K562 (cell line): ENCODE data around the gene ZNF747. TPM values are rescaled to one million over a fixed set of nuclear protein-coding genes. Genes with fewer than 3 reads are reported as not detected.
A peak's percentile ranks its signal among the peaks of the same experiment; 100 is the strongest.

Source experiments
- ARHGAP35 ChIP-seq: fragments of 450-650 bp; IDR thresholded peaks from 2 replicates; pipeline ENCODE4 v1.6.1; 2018; ENCODE audit not compliant: partially characterized antibody
- CC2D1A ChIP-seq: fragments of 450-650 bp; IDR thresholded peaks from 2 replicates; pipeline ENCODE4 v1.6.1; 2017; ENCODE audit warnings: mild to moderate bottlenecking
- CREM ChIP-seq: IDR thresholded peaks from 2 replicates; pipeline ENCODE4 v1.6.1; 2014; ENCODE audit warnings: antibody characterized with exemption, low read depth
- ESRRA ChIP-seq: fragments of 450-650 bp; IDR thresholded peaks from 2 replicates; pipeline ENCODE4 v1.6.1; 2014; ENCODE audit warnings: low read depth, mild to moderate bottlenecking, moderate library complexity, borderline replicate concordance
- FOXK2 ChIP-seq, 2 experiments: fragments of 450-650 bp; IDR thresholded peaks in 1 of 2; conservative IDR thresholded peaks in 1 of 2; 2 replicates each; pipeline ENCODE4 v1.6.1; 2016; ENCODE audit warnings: low read depth in 2 of 2, mild to moderate bottlenecking in 1 of 2
- FOXM1 ChIP-seq, 2 experiments: fragments of 450-650 bp in 1 of 2; sonication (generic) in 1 of 2; formaldehyde crosslinking in 1 of 2; IDR thresholded peaks; 2 replicates each; pipeline versions ENCODE4 v1.6.1 to v1.9.0; 2017 to 2022; ENCODE audit warnings: low read depth in 2 of 2, mild to moderate bottlenecking in 2 of 2, missing genetic modification reagents in 1 of 2, moderate library complexity in 1 of 2
- GABPB2 ChIP-seq: fragments of 250-450 bp; sonication (Bioruptor Pico); conservative IDR thresholded peaks from 2 replicates; pipeline ENCODE4 v1.5.1; 2021; ENCODE audit warnings: mild to moderate bottlenecking
- IFI16 ChIP-seq: fragments of 250-450 bp; sonication (Bioruptor Pico); IDR thresholded peaks from 2 replicates; pipeline ENCODE4 v2.1.2; 2022; ENCODE audit warnings: mild to moderate bottlenecking, inconsistent platforms
- ILK ChIP-seq: fragments of 450-650 bp; IDR thresholded peaks from 2 replicates; pipeline ENCODE4 v1.6.1; 2016; ENCODE audit warnings: missing genetic modification characterization, low read depth, mild to moderate bottlenecking, missing compliant biosample characterization, moderate library complexity, borderline replicate concordance
- JUNB ChIP-seq: fragments of 450-650 bp; formaldehyde crosslinking; conservative IDR thresholded peaks from 2 replicates; pipeline ENCODE4 v1.4.0; 2020; ENCODE audit warnings: mild to moderate bottlenecking
- KLF16 ChIP-seq: IDR thresholded peaks from 2 replicates; pipeline ENCODE4 v1.6.1; 2016; ENCODE audit warnings: antibody characterized with exemption
- NFYB ChIP-seq: IDR thresholded peaks from 2 replicates; pipeline ENCODE4 v1.6.1; 2011; ENCODE audit warnings: mild to moderate bottlenecking, moderate library complexity; ENCODE audit not compliant: insufficient read length; ENCODE audit errors: extremely low read depth
- NR4A1 ChIP-seq, 2 experiments: fragments of 250-450 bp in 1 of 2; fragments of 450-650 bp in 1 of 2; sonication (Bioruptor Pico) in 1 of 2; IDR thresholded peaks; 2 replicates each; pipeline versions ENCODE4 v1.4.0 to v1.6.1; 2016 to 2020; ENCODE audit warnings: mild to moderate bottlenecking in 2 of 2, missing compliant biosample characterization in 1 of 2, missing genetic modification characterization in 1 of 2, moderate library complexity in 1 of 2
- PCBP1 ChIP-seq: fragments of 200-400 bp; formaldehyde crosslinking; IDR thresholded peaks from 2 replicates; pipeline ENCODE4 v1.6.1; 2018; ENCODE audit warnings: mild to moderate bottlenecking, low read depth, low read length; ENCODE audit not compliant: poor library complexity, severe bottlenecking
- POLR2AphosphoS5 ChIP-seq: IDR thresholded peaks from 2 replicates; pipeline ENCODE4 v1.6.1; 2011; ENCODE audit warnings: mild to moderate bottlenecking, low read depth, low read length, moderate library complexity; ENCODE audit not compliant: control insufficient read depth, insufficient read depth
- RBM17 ChIP-seq: fragments of 200-400 bp; formaldehyde crosslinking; IDR thresholded peaks from 2 replicates; pipeline ENCODE4 v1.6.1; 2017; ENCODE audit warnings: low read depth, mild to moderate bottlenecking, low read length, borderline replicate concordance
- RBM25 ChIP-seq: fragments of 200-400 bp; formaldehyde crosslinking; IDR thresholded peaks from 2 replicates; pipeline ENCODE4 v1.6.1; 2018; ENCODE audit warnings: low read length, low read depth, moderate library complexity; ENCODE audit not compliant: severe bottlenecking
- SIN3B ChIP-seq: fragments of 450-650 bp; IDR thresholded peaks from 2 replicates; pipeline ENCODE4 v1.6.1; 2017; ENCODE audit warnings: low read depth, mild to moderate bottlenecking, moderate library complexity
- STAT5B ChIP-seq: fragments of 250-450 bp; sonication (Bioruptor Pico); IDR thresholded peaks from 2 replicates; pipeline ENCODE4 v1.8.0; 2021; ENCODE audit warnings: mild to moderate bottlenecking, inconsistent platforms
- XRCC3 ChIP-seq: fragments of 450-650 bp; IDR thresholded peaks from 2 replicates; pipeline ENCODE4 v1.6.1; 2017; ENCODE audit warnings: mild to moderate bottlenecking, moderate library complexity
- ZFP36 ChIP-seq: fragments of 150-350 bp; IDR thresholded peaks from 2 replicates; pipeline ENCODE4 v1.6.1; 2018; ENCODE audit warnings: low read length, low read depth; ENCODE audit not compliant: partially characterized antibody
- ZNF24 ChIP-seq: fragments of 450-650 bp; IDR thresholded peaks from 2 replicates; pipeline ENCODE4 v1.6.1; 2016
- ZNF347 ChIP-seq: fragments of 450-650 bp; formaldehyde crosslinking; IDR thresholded peaks from 2 replicates; pipeline ENCODE4 v1.4.0; 2020; ENCODE audit warnings: low read depth, mild to moderate bottlenecking, moderate library complexity
- ZNF766 ChIP-seq: fragments of 200-800 bp; sonication (Bioruptor generic); conservative IDR thresholded peaks from 2 replicates; pipeline ENCODE4 v1.6.1; 2016; ENCODE audit warnings: missing genetic modification characterization, missing compliant biosample characterization
- ZSCAN29 ChIP-seq: fragments of 450-650 bp; IDR thresholded peaks from 2 replicates; pipeline ENCODE4 v1.6.1; 2017
- polyA plus RNA-seq, 8 experiments: library from polyadenylated mRNA; depleted of rRNA in 4 of 8; stranded (reverse) in 5 of 8; unstranded in 3 of 8; fragments of >200 nt; fragmentation: Nextera tagmentation in 2 of 8; fragmentation: Illumina TruSeq in 1 of 8; extraction: Ambion mirVana in 2 of 8; extraction: Trizol in 1 of 8; gene quantifications; 2 replicates each; pipeline versions ENCODE4 v1.2.1 to v1.2.3, GENCODE V29; 2011 to 2014; ENCODE audit warnings: inconsistent platforms in 1 of 8, missing spikeins in 1 of 8
- total RNA-seq, 7 experiments: library from RNA; depleted of rRNA in 6 of 7; stranded (reverse); fragments of >200 nt in 6 of 7; fragmentation: Illumina TruSeq in 2 of 7; extraction: Trizol in 2 of 7; gene quantifications; 2 replicates each; pipeline versions ENCODE4 v1.2.1 to v1.2.3, GENCODE V29; 2011 to 2021; ENCODE audit warnings: low replicate concordance in 1 of 7
- TF ChIP-seq, protein P1 (sequence below): fragments of 450-650 bp; IDR thresholded peaks from 2 replicates; pipeline ENCODE4 v1.6.1; 2016
- TF ChIP-seq, protein P2 (sequence below): fragments of 450-650 bp; IDR thresholded peaks from 2 replicates; pipeline ENCODE4 v1.7.1; 2018; ENCODE audit warnings: mild to moderate bottlenecking, low read depth; ENCODE audit not compliant: partially characterized antibody

The ZNF747 gene
- total and polyA plus RNA-seq, 9 of the 15 experiments (the other 6 are each of a cell fraction or from before 2014, with no cell fraction given): 0.14 to 3.3 (median 1.5) TPM

DNA sequence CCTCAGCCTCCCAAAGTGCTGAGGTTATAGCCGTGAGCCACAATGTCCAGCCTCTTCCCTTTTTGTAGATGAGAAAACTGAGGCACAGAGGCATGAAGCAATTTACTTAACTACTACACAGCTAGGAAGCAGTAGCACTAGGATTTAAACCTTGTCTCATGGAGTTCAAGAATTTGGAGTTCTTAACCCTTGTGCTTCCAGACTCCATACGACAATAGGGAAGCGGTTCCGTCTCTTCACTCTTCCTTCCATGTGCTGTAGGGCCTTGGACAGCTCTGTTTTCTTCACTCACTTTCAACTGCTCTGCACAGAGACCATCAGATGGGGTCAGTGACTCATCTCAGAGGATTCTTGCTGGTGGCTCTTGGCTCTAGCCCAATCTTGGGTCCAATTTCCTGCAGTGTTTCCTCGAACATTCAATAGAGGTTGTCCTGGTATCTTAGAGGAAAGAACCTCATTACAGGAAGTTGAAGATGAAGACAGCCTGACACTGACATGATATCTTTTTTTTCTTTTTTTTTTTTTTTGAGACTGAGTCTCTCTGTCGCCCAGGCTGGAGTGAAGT lies 42.8 kb downstream of the ZNF747 start (continued):
- TF ChIP-seq ZNF766 (CRISPR knock-in tag): peak; percentile 87
- TF ChIP-seq ILK: no peak
- no peak for TF ChIP-seq PCBP1
- no peak for TF ChIP-seq XRCC3
- TF ChIP-seq FOXK2 (conservative IDR thresholded peaks at IDR 0.05 in 1 of 2, IDR thresholded peaks at IDR 0.05 in 1 of 2; ENCODE audit: low read depth in 2 of 2): peak; percentile 57; a peak in 3 of 4 replicates
- TF ChIP-seq ZSCAN29: no peak
- no peak for TF ChIP-seq ESRRA
- TF ChIP-seq RBM17: no peak
- peak; percentile 76 for TF ChIP-seq RBM25
- TF ChIP-seq SIN3B: no peak
- TF ChIP-seq ZNF24: no peak
- no peak for TF ChIP-seq NR4A1 (CRISPR knock-in tag; IDR thresholded peaks at IDR 0.05)
- no peak for TF ChIP-seq NR4A1 (tag; IDR thresholded peaks at IDR 0.05)
- TF ChIP-seq NFYB: no peak
- TF ChIP-seq, protein P1, sequence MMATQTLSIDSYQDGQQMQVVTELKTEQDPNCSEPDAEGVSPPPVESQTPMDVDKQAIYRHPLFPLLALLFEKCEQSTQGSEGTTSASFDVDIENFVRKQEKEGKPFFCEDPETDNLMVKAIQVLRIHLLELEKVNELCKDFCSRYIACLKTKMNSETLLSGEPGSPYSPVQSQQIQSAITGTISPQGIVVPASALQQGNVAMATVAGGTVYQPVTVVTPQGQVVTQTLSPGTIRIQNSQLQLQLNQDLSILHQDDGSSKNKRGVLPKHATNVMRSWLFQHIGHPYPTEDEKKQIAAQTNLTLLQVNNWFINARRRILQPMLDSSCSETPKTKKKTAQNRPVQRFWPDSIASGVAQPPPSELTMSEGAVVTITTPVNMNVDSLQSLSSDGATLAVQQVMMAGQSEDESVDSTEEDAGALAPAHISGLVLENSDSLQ: peak; percentile 87
- TF ChIP-seq CREM: 0 out of 2 replicates have a peak, but pooled peaks have one; percentile 17
- no peak for TF ChIP-seq KLF16
- no peak; the same call in 1 of the 2 replicates for TF ChIP-seq JUNB (CRISPR knock-in tag)
- TF ChIP-seq STAT5B: no peak
- TF ChIP-seq ZFP36: peak; percentile 3
- TF ChIP-seq, protein P2, sequence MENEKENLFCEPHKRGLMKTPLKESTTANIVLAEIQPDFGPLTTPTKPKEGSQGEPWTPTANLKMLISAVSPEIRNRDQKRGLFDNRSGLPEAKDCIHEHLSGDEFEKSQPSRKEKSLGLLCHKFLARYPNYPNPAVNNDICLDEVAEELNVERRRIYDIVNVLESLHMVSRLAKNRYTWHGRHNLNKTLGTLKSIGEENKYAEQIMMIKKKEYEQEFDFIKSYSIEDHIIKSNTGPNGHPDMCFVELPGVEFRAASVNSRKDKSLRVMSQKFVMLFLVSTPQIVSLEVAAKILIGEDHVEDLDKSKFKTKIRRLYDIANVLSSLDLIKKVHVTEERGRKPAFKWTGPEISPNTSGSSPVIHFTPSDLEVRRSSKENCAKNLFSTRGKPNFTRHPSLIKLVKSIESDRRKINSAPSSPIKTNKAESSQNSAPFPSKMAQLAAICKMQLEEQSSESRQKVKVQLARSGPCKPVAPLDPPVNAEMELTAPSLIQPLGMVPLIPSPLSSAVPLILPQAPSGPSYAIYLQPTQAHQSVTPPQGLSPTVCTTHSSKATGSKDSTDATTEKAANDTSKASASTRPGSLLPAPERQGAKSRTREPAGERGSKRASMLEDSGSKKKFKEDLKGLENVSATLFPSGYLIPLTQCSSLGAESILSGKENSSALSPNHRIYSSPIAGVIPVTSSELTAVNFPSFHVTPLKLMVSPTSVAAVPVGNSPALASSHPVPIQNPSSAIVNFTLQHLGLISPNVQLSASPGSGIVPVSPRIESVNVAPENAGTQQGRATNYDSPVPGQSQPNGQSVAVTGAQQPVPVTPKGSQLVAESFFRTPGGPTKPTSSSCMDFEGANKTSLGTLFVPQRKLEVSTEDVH: peak; percentile 72
- no peak; the same call in 1 of the 2 replicates for TF ChIP-seq FOXM1 (IDR thresholded peaks at IDR 0.05; ENCODE audit: low read depth)
- no peak for TF ChIP-seq FOXM1 (CRISPR knock-in tag; IDR thresholded peaks at IDR 0.05; ENCODE audit: low read depth)
- TF ChIP-seq IFI16: no peak
- TF ChIP-seq ZNF347 (CRISPR knock-in tag): no peak
- peak; percentile 37; the same call in 1 of the 2 replicates for TF ChIP-seq CC2D1A
- TF ChIP-seq POLR2AphosphoS5: peak; percentile 17; the same call in 1 of the 2 replicates
- TF ChIP-seq GABPB2 (CRISPR knock-in tag): no peak
- TF ChIP-seq ARHGAP35: no peak
